22Rv1 (cell line): ENCODE measurements around the gene ADGRL3.

Experiments
- H3K27ac ChIP-seq: fragments of 450-650 bp; 2 replicates; pipeline ENCODE4 v1.5.1; 2017
- CTCF ChIP-seq: fragments of 450-650 bp; IDR thresholded peaks from 2 replicates; pipeline ENCODE4 v1.5.1; 2017; ENCODE audit warnings: mild to moderate bottlenecking
- ZFX ChIP-seq: fragments of 450-650 bp; IDR thresholded peaks from 2 replicates; pipeline ENCODE4 v1.6.1; 2017; ENCODE audit warnings: antibody characterized with exemption, borderline replicate concordance

The ADGRL3 gene

DNA sequence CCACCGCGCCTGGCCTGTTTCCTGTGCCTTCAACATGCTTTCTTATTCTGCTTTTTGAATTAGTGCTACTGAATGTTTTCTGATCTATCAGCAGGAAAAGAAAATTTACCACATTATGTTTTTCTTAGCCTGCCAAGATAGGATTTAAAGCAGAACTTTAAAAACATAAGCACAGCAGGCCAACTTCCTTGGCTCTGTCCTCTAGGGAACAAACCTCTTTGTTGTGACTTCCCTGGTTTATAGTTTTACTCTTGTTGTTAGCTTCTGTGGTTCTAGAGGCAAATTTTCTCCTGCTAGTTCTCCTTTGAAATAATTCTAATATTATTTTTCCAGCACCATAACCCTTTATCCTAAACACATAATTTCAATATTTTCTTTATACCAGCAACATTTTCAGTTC is 605.1 kb downstream of the ADGRL3 start:
- TF ChIP-seq ZFX: no peak
- no peak for TF ChIP-seq CTCF
- H3K27ac ChIP-seq: no peak overlapping the region

GRCh38 chr4:61805979-61806378 is 605.9 kb downstream of the ADGRL3 start:
- TF ChIP-seq ZFX: no peak
- TF ChIP-seq CTCF: no peak
- H3K27ac ChIP-seq: no peak overlapping the region

GRCh38 chr4:61812171-61812570 is 612.0 kb downstream of the ADGRL3 start:
- no peak overlapping the region for H3K27ac ChIP-seq
- no peak for TF ChIP-seq CTCF
- no peak for TF ChIP-seq ZFX

- no peak for TF ChIP-seq ZFX
- TF ChIP-seq CTCF: no peak
- H3K27ac ChIP-seq: no peak overlapping the region
These were observed 616.9 kb downstream of the ADGRL3 start for GRCh38 chr4:61817071-61817470.

DNA sequence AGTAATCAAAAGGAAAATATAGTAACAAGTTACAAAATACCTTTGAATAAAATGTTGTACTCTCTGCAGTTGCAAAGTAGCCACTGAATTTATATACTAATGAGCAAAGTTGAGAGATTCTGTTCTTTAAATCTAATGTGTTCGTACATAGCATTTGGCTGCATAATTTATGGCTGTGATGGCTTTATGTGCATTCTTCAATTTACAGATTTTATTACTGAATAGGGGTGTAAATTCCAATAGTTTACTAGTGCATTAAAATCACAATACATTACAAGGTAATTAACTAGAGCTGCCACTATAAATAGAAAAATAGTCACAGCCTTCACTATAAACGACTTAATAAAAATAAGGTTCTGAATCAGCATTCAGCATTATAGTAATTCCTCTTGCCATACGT is 620.0 kb downstream of the ADGRL3 start:
- H3K27ac ChIP-seq: no peak overlapping the region

GRCh38 chr4:61824454-61824853 is 624.3 kb downstream of the ADGRL3 start:
- TF ChIP-seq CTCF (no peak), ZFX (no peak)
- no peak overlapping the region for H3K27ac ChIP-seq

More for the DNA sequence above, 620.0 kb downstream of the ADGRL3 start:
- TF ChIP-seq CTCF: no peak
- no peak for TF ChIP-seq ZFX

DNA sequence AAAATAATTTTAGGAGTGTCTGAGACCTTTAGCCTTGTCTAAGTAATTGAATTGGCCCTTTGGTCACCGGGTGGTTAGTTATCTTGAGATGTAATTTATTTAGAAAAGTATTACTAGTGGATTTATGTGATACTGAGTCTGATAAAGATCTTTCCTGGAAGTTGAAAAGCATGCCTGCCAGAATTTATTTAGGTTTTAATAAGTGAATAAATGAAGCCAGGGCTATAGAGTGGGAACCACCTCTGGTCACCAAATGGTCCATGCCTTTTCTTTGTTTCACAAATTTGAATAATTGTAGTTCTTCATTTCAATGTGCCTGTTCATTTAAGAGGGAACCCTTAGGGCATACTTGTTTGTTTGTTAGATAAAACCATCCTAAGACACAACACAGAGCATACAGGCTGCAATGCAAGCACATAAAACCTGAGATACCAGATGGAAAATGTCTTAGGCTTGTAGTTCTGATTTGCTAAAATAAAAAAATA is 627.8 kb downstream of the ADGRL3 start:
- no peak for TF ChIP-seq CTCF
- TF ChIP-seq ZFX: no peak
- no peak overlapping the region for H3K27ac ChIP-seq
